AG09309 (cell line): Measurements from ENCODE around the gene LRP1-AS.

ENCODE experiments used
- DNase-seq: peaks from one replicate; pipeline ENCODE4 v3.0.0-alpha.2; 2010; ENCODE audit warnings: low read depth
- H3K4me3 ChIP-seq: 2 replicates; pipeline ENCODE4 v1.5.1; 2011; ENCODE audit warnings: mild to moderate bottlenecking, low read depth, low read length, moderate library complexity; ENCODE audit not compliant: control insufficient read depth
- TF ChIP-seq, protein P1 (sequence below): IDR thresholded peaks from 2 replicates; pipeline ENCODE4 v1.5.1; 2011; ENCODE audit warnings: mild to moderate bottlenecking, low read depth, low read length, inconsistent platforms; ENCODE audit not compliant: insufficient read depth, control insufficient read depth; ENCODE audit errors: missing control alignments

Gene LRP1-AS

GRCh38 chr12:57112492-57113294, 34.7 kb downstream of the LRP1-AS start:
- TF ChIP-seq, protein P1, sequence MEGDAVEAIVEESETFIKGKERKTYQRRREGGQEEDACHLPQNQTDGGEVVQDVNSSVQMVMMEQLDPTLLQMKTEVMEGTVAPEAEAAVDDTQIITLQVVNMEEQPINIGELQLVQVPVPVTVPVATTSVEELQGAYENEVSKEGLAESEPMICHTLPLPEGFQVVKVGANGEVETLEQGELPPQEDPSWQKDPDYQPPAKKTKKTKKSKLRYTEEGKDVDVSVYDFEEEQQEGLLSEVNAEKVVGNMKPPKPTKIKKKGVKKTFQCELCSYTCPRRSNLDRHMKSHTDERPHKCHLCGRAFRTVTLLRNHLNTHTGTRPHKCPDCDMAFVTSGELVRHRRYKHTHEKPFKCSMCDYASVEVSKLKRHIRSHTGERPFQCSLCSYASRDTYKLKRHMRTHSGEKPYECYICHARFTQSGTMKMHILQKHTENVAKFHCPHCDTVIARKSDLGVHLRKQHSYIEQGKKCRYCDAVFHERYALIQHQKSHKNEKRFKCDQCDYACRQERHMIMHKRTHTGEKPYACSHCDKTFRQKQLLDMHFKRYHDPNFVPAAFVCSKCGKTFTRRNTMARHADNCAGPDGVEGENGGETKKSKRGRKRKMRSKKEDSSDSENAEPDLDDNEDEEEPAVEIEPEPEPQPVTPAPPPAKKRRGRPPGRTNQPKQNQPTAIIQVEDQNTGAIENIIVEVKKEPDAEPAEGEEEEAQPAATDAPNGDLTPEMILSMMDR = peak; percentile 85
- peak overlapping the region; percentile 86 for H3K4me3 ChIP-seq
- DNase-seq = no peak

- peak within 1 kb of the TSS; percentile 86 for H3K4me3 ChIP-seq
- peak; percentile 67 for DNase-seq
- TF ChIP-seq, protein P1 = no peak
Measured at GRCh38 chr12:57111031-57111734, 36.2 kb downstream of the LRP1-AS start, which contains the start of gene STAT6. TSS of gene STAT6 (minus strand) at chr12:57111362. CDS start at chr12:57108278, 3,084 bp downstream.

- no peak for DNase-seq
Measured at GRCh38 chr12:57110104-57111030, 37.1 kb downstream of the LRP1-AS start.

GRCh38 chr12:57109207-57110103, 38.0 kb downstream of the LRP1-AS start:
- no peak for DNase-seq
- H3K4me3 ChIP-seq = peak overlapping the region; percentile 86
- TF ChIP-seq, protein P1 = no peak

More at GRCh38 chr12:57110104-57111030, 37.1 kb downstream of the LRP1-AS start:
- TF ChIP-seq, protein P1 = no peak
- H3K4me3 ChIP-seq = peak overlapping the region; percentile 86

DNA sequence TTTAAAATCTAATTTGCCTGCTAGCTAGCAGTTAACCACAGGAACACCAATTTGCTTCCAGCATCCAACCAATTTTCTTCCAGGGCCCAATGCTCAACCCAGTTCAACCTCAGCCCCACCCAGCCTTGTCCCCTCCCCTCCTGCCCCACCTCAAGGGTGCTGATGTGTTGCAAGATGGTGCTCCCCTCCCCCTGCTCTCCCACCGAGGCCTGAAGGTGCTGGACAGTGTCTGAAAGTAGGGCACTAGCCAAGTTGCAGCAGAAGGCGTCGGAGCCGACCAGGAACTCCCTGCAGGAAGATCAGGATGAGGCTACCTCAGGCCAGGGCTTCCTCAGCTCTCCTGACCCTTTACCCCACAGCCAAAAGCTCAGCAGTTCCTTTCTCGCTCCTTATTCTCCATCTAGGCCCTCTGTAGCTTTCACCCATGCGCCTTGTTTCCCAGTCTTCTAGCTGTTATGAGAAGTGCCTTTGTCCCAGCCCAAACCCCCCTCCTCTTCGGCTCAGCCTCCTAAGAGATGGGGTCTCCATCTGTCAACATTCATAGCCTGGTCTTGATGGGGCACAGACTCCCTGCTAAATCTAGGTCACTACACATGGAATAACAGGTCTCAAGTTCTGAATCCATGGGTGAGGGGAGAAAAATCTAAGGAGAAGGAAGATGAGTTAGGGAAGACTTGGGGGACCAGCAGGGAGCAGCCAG, 39.8 kb downstream of the LRP1-AS start:
- no peak for DNase-seq
- H3K4me3 ChIP-seq = no peak overlapping the region
- TF ChIP-seq, protein P1 = no peak
